ENCODE measurements around the gene GIPR. TPM values are rescaled to one million over a fixed set of nuclear protein-coding genes. Genes with fewer than 3 reads are reported as not detected.
"Not testable (repeated sequence)": the region's sequence is repeated elsewhere in the genome, so short reads cannot be mapped to it uniquely, and the experiment has no call there.

Gene GIPR
- total RNA-seq: 1.2 TPM

- Histone ChIP-seq H3K4me3 (ENCODE audit: low read length) (peak within 1 kb of the TSS; percentile 34), H3K27me3 (ENCODE audit: insufficient read depth, low read length) (peaks cover 25% of the 10 kb centered on the region), H3K9me3 (ENCODE audit: low read depth, low read length) (no peaks in the 10 kb centered on the region), H3K4me1 (ENCODE audit: insufficient read depth, low read length) (peaks cover 40% of the 10 kb centered on the region)
These were observed at the start of gene GIPR for GRCh38 chr19:45667620-45668341. TSS of gene GIPR (plus strand) at chr19:45668221. CDS start at chr19:45669521, 1,300 bp downstream.

GRCh38 chr19:45621389-45621788 is 46.6 kb upstream of the GIPR start:
- Histone ChIP-seq H3K4me3 (ENCODE audit: low read length) (no peak overlapping the region), H3K4me1 (ENCODE audit: insufficient read depth, low read length) (no peaks in the 10 kb centered on the region), H3K27me3 (ENCODE audit: insufficient read depth, low read length) (no peaks in the 10 kb centered on the region), H3K9me3 (ENCODE audit: low read depth, low read length) (no peaks in the 10 kb centered on the region)

- Histone ChIP-seq H3K4me3 (ENCODE audit: low read length) (no peak overlapping the region), H3K27me3 (ENCODE audit: insufficient read depth, low read length) (no peaks in the 10 kb centered on the region), H3K9me3 (ENCODE audit: low read depth, low read length) (no peaks in the 10 kb centered on the region), H3K4me1 (ENCODE audit: insufficient read depth, low read length) (no peaks in the 10 kb centered on the region)
These were observed 46.0 kb upstream of the GIPR start for GRCh38 chr19:45621976-45622503.

GRCh38 chr19:45623984-45624383 is 44.0 kb upstream of the GIPR start:
- Histone ChIP-seq H3K9me3 (ENCODE audit: low read depth, low read length) (no peaks in the 10 kb centered on the region), H3K4me3 (ENCODE audit: low read length) (no peak overlapping the region), H3K27me3 (ENCODE audit: insufficient read depth, low read length) (no peaks in the 10 kb centered on the region), H3K4me1 (ENCODE audit: insufficient read depth, low read length) (no peaks in the 10 kb centered on the region)

- H3K27me3 ChIP-seq (ENCODE audit: insufficient read depth, low read length); H3K4me1 ChIP-seq (ENCODE audit: insufficient read depth, low read length); H3K9me3 ChIP-seq (ENCODE audit: low read depth, low read length); H3K4me3 ChIP-seq (ENCODE audit: low read length): not testable (repeated sequence)
These were observed 39.8 kb upstream of the GIPR start for GRCh38 chr19:45628219-45628618.

GRCh38 chr19:45629704-45630103 is 38.3 kb upstream of the GIPR start:
- H3K27me3 ChIP-seq (ENCODE audit: insufficient read depth, low read length): no peaks in the 10 kb centered on the region
- no peak overlapping the region for H3K4me3 ChIP-seq (ENCODE audit: low read length)
- no peaks in the 10 kb centered on the region for H3K4me1 ChIP-seq (ENCODE audit: insufficient read depth, low read length)

GRCh38 chr19:45630463-45630862 is 37.6 kb upstream of the GIPR start:
- H3K9me3 ChIP-seq (ENCODE audit: low read depth, low read length): no peaks in the 10 kb centered on the region
- H3K4me1 ChIP-seq (ENCODE audit: insufficient read depth, low read length): no peaks in the 10 kb centered on the region
- no peak overlapping the region for H3K4me3 ChIP-seq (ENCODE audit: low read length)
- H3K27me3 ChIP-seq (ENCODE audit: insufficient read depth, low read length): no peaks in the 10 kb centered on the region

More at GRCh38 chr19:45629704-45630103, 38.3 kb upstream of the GIPR start:
- no peaks in the 10 kb centered on the region for H3K9me3 ChIP-seq (ENCODE audit: low read depth, low read length)

GRCh38 chr19:45632468-45633196 is 35.4 kb upstream of the GIPR start:
- H3K9me3 ChIP-seq (ENCODE audit: low read depth, low read length): no peaks in the 10 kb centered on the region
- no peak overlapping the region for H3K4me3 ChIP-seq (ENCODE audit: low read length)

GRCh38 chr19:45636275-45636674 is 31.7 kb upstream of the GIPR start:
- Histone ChIP-seq H3K9me3 (ENCODE audit: low read depth, low read length) (no peaks in the 10 kb centered on the region), H3K4me1 (ENCODE audit: insufficient read depth, low read length) (peaks cover 30% of the 10 kb centered on the region), H3K27me3 (ENCODE audit: insufficient read depth, low read length) (no peaks in the 10 kb centered on the region), H3K4me3 (ENCODE audit: low read length) (no peak overlapping the region)

More at GRCh38 chr19:45632468-45633196, 35.4 kb upstream of the GIPR start:
- H3K27me3 ChIP-seq (ENCODE audit: insufficient read depth, low read length): no peaks in the 10 kb centered on the region
- no peaks in the 10 kb centered on the region for H3K4me1 ChIP-seq (ENCODE audit: insufficient read depth, low read length)

- peaks cover 37% of the 10 kb centered on the region for H3K4me1 ChIP-seq (ENCODE audit: insufficient read depth, low read length)
- H3K4me3 ChIP-seq (ENCODE audit: low read length): no peak overlapping the region
- no peaks in the 10 kb centered on the region for H3K27me3 ChIP-seq (ENCODE audit: insufficient read depth, low read length)
- H3K9me3 ChIP-seq (ENCODE audit: low read depth, low read length): no peaks in the 10 kb centered on the region
These were observed 31.1 kb upstream of the GIPR start for GRCh38 chr19:45636902-45637301.

- H3K27me3 ChIP-seq (ENCODE audit: insufficient read depth, low read length): no peaks in the 10 kb centered on the region
- no peak overlapping the region for H3K4me3 ChIP-seq (ENCODE audit: low read length)
- H3K9me3 ChIP-seq (ENCODE audit: low read depth, low read length): no peaks in the 10 kb centered on the region
- H3K4me1 ChIP-seq (ENCODE audit: insufficient read depth, low read length): peaks cover 48% of the 10 kb centered on the region
These were observed 29.9 kb upstream of the GIPR start for GRCh38 chr19:45637890-45638667.

GRCh38 chr19:45638930-45639729 is 28.9 kb upstream of the GIPR start, which contains the start of gene EML2:
TSS of gene EML2 (minus strand) at chr19:45639397. CDS start at chr19:45639376, 21 bp downstream.
- Histone ChIP-seq H3K4me3 (ENCODE audit: low read length) (peak within 1 kb of the TSS; percentile 64), H3K9me3 (ENCODE audit: low read depth, low read length) (no peaks in the 10 kb centered on the region), H3K4me1 (ENCODE audit: insufficient read depth, low read length) (peaks cover 57% of the 10 kb centered on the region), H3K27me3 (ENCODE audit: insufficient read depth, low read length) (no peaks in the 10 kb centered on the region)

GRCh38 chr19:45640849-45641273 is 27.2 kb upstream of the GIPR start:
- peaks cover 10% of the 10 kb centered on the region for H3K27me3 ChIP-seq (ENCODE audit: insufficient read depth, low read length)
- peaks cover 57% of the 10 kb centered on the region for H3K4me1 ChIP-seq (ENCODE audit: insufficient read depth, low read length)
- peak overlapping the region; percentile 35 for H3K4me3 ChIP-seq (ENCODE audit: low read length)
- no peaks in the 10 kb centered on the region for H3K9me3 ChIP-seq (ENCODE audit: low read depth, low read length)

All from mononuclear cell (primary cell).